SW480 (cell line): ENCODE data around the gene DPEP1.
"Not testable (repeated sequence)": the region's sequence is repeated elsewhere in the genome, so short reads cannot be mapped to it uniquely, and the experiment has no call there.

Experiments
- DNase-seq: peaks from one replicate; pipeline ENCODE4 v3.0.0-alpha.2; 2016; ENCODE audit warnings: low spot score

DPEP1 gene

GRCh38 chr16:89577055-89577759 is 36.2 kb upstream of the DPEP1 start:
- DNase-seq, result no peak

- no peak for DNase-seq
Observed at GRCh38 chr16:89579351-89579750, 34.1 kb upstream of the DPEP1 start.

- DNase-seq, result peak; percentile 79
Observed at GRCh38 chr16:89581045-89581695, 32.3 kb upstream of the DPEP1 start.

- DNase-seq, result no peak
Observed at GRCh38 chr16:89581861-89582563, 31.4 kb upstream of the DPEP1 start.

GRCh38 chr16:89582614-89583196 is 30.7 kb upstream of the DPEP1 start:
- no peak for DNase-seq

GRCh38 chr16:89583197-89583894 is 30.1 kb upstream of the DPEP1 start:
- no peak for DNase-seq

- no peak for DNase-seq
Observed at GRCh38 chr16:89583895-89584644, 29.4 kb upstream of the DPEP1 start.

GRCh38 chr16:89584768-89585549 is 28.5 kb upstream of the DPEP1 start:
- no peak for DNase-seq

GRCh38 chr16:89586218-89586617 is 27.2 kb upstream of the DPEP1 start:
- DNase-seq, result no peak

- DNase-seq, result no peak
Observed at GRCh38 chr16:89586853-89587252, 26.6 kb upstream of the DPEP1 start.

- not testable (repeated sequence) for DNase-seq
Observed at GRCh38 chr16:89587676-89588075, 25.8 kb upstream of the DPEP1 start.

GRCh38 chr16:89588413-89589109 is 24.9 kb upstream of the DPEP1 start:
- no peak for DNase-seq

GRCh38 chr16:89589241-89589926 is 24.1 kb upstream of the DPEP1 start:
- no peak for DNase-seq

GRCh38 chr16:89593841-89594240 is 19.6 kb upstream of the DPEP1 start:
- no peak for DNase-seq

GRCh38 chr16:89595330-89596060 is 17.9 kb upstream of the DPEP1 start:
- no peak for DNase-seq

- DNase-seq, result no peak
Observed at GRCh38 chr16:89596061-89596689, 17.3 kb upstream of the DPEP1 start.

- no peak for DNase-seq
Observed at GRCh38 chr16:89596957-89597649, 16.3 kb upstream of the DPEP1 start.

GRCh38 chr16:89598199-89598598 is 15.2 kb upstream of the DPEP1 start:
- no peak for DNase-seq
